Fibroblast of pulmonary artery (primary cell): Measurements from ENCODE around the gene KDM2B.

ENCODE experiments used
- DNase-seq: peaks from one replicate; pipeline ENCODE4 v3.0.0-alpha.2; 2010; ENCODE audit warnings: low read depth
- H3K4me3 ChIP-seq: replicated peaks from 2 replicates; pipeline ENCODE4 v1.5.1; 2011; ENCODE audit warnings: low read depth, mild to moderate bottlenecking, control low read depth, low read length, moderate library complexity
- TF ChIP-seq, protein P1 (sequence below): IDR thresholded peaks from 2 replicates; pipeline ENCODE4 v1.5.1; 2011; ENCODE audit warnings: mild to moderate bottlenecking, control low read depth, low read length, inconsistent platforms; ENCODE audit errors: missing control alignments

Gene KDM2B

DNA sequence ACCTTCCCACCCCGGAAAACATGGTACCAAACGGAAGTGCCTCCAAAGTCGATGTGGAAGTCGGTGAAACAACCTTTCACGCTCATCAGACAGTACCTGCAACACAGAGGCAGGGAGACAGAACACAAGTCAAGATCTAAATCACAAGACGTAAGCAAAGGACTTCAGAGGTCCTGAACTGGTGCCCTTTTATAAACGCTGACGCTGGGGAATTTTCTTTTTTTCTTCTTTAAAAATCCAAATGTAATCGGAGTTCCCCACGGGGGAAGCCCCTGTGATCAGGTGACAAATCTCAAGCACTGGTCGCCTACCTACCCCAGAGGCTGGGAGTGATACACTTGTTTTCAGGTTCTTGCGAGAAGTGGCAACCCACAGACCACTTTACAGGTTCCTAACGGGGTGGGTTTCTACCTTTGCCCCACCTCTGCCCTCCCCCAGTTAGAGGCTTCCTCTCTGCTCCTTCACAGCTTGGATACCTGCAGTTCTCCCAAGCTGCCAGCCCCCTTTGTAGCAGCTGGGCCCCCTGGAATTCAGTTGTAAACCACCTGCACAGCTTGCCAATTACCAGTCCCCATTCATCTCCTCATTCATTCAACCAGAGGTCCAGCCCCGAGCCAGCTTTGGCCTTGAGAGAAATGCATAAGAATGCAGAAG lies 46.2 kb downstream of the KDM2B start:
- no peak overlapping the region for H3K4me3 ChIP-seq
- no peak for DNase-seq
- TF ChIP-seq, protein P1, sequence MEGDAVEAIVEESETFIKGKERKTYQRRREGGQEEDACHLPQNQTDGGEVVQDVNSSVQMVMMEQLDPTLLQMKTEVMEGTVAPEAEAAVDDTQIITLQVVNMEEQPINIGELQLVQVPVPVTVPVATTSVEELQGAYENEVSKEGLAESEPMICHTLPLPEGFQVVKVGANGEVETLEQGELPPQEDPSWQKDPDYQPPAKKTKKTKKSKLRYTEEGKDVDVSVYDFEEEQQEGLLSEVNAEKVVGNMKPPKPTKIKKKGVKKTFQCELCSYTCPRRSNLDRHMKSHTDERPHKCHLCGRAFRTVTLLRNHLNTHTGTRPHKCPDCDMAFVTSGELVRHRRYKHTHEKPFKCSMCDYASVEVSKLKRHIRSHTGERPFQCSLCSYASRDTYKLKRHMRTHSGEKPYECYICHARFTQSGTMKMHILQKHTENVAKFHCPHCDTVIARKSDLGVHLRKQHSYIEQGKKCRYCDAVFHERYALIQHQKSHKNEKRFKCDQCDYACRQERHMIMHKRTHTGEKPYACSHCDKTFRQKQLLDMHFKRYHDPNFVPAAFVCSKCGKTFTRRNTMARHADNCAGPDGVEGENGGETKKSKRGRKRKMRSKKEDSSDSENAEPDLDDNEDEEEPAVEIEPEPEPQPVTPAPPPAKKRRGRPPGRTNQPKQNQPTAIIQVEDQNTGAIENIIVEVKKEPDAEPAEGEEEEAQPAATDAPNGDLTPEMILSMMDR = no peak

DNA sequence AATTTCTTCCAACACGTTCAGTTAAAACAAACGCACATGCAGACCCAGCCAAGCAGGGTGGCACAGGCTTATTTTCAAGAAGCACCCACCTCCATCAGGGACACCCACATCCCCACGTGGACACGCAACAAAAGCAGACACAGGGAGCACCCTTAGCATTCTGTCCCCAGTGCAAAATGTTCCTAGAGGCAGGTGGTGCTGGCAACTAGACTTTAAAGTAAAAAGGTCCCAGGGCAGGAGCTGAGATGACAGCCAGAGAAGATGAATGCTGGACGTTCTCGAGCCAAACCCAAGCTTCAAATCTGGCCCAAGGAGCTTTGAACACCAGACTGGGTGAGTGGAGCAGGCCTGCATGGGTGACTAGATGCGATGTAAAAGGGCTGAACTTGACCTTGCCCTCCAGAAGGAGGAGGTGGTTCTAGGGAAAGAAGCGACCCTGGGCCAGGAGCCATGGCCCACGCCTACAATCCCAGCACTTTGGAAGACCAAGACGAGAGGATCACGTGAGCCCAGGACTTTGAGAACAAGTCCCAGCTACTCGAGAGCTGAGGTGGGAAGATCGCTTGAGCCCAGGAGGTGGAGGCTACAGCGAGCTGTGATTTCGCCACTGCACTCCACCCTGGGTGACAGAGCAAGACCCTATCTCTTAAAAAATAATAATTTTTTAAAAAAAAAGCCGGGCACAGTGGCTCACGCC lies 47.3 kb downstream of the KDM2B start:
- no peak for DNase-seq
- TF ChIP-seq, protein P1 = no peak
- no peak overlapping the region for H3K4me3 ChIP-seq

DNA sequence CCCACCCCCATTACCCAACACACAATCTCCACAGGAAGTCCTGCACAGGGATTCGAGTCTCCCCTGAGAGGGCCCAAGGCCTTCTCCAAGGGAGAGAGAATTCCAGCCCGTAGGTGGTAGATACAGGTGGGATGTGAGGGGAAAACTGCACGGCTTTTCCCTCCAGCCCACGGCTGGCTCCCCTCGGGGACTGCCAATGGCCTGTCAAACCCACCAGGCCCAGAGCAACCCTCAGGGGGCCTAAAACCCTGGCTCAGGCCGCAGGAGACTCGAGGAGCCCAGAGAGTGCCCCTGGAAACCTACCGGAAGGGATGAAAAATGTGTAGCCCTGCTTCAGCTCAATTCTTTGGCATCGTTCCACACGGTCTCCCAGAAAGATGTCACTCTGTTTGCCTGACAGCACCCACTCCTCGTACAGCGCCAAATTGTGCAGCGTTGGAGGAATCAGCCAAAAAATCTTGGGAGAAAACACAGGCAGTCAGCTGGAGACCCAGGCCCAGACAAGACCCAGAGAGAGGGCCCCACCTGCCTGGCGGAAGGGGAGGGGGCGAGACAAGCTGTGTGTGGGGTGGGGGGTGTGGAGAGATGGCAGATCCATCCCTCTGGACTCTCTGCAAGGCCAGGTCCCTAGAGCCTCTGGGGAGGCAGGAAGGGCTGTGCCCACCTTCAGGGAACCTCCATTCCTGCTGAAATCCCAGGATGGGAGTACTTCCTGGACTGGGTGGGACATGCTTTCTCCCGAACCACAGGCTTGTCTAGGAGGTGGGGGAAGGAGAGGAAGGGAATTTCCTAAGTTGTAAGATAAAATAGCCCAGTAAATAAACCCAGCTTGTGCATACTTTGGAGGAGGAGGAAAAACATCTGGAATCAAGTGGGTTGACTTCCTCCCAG lies 48.1 kb downstream of the KDM2B start:
- TF ChIP-seq, protein P1 = no peak
- DNase-seq = peak; percentile 87
- H3K4me3 ChIP-seq = no peak overlapping the region

DNA sequence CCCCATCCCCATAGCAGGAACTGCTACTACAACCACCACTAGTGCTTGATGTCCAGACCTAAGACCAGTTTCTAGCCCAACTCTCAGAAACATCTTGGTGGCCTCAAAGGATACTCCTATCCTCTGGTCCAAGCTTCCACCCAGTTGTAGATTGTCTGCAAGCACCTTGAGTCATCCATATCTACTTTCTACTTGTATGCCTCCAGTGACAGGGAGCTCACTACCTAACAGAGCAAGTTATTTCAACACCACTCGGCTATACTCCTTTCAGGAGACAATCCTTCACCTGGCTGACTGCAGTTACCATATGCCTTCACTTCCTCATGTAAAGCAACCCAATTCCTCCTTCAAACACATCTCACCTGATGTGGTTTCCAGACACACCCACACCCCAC lies 49.5 kb downstream of the KDM2B start:
- H3K4me3 ChIP-seq = no peak overlapping the region
- no peak for DNase-seq
- TF ChIP-seq, protein P1 = no peak

DNA sequence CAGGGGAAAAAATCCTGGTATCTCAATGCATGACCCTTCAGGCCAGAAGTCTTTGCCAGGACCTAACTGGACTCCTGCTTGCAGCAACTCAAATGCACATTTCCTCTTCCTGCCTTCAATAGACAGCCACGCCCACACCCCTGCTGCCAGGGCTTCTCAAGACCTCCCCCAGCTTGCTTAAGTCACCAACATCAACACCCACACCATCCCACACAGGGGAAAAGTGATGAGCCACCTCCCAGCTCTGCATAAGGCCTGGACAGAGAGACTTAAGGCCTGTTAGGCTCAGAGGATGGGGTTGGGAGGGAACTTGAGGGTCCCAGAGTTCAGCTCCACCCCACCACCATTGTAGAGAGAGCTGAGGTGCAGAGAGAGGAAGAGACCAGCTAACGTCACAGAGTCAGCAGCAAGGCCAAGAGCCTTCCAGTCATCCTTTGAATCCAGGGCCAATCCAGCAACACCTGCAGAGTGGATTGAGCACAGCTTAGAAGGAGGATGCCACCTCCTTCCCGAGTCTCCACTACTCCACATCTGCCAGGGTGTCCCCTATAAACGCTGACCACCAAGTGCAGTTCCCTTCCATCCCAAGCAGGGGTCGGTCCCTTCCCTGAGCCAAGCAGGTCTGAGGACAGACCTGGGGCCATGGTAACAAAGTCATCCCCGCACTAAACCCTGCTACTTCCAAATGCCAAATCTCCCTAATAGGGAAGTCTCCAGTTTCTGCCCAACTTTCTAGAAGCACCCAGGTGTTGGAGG lies 50.0 kb downstream of the KDM2B start:
- peak; percentile 93 for DNase-seq
- H3K4me3 ChIP-seq = no peak overlapping the region
- TF ChIP-seq, protein P1 = no peak

DNA sequence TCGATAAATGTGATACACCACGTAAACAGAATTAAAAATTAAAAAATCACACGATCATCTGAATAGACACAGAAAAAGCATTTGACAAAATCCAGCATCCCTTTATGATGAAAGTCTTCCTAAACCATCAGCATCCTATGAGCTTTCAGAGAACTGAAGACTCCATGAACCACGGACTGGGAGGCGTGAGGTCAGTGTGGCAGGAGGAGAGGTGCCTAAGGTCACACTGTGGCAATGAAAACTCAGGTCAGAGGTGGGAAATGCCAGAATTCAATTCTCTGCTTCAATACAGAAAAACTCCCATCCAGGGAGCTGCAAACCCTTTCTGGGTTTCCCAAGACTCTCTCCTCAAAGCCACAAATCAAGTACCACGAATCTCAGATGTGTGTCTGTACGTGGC lies 51.6 kb downstream of the KDM2B start:
- no peak overlapping the region for H3K4me3 ChIP-seq
- DNase-seq = no peak
- TF ChIP-seq, protein P1 = no peak
